Mesendoderm (in vitro differentiated cells): ENCODE data around the gene COPS9.

Experiments
- DNase-seq: peaks from one replicate; pipeline ENCODE4 v3.0.0; 2013
- H2AK5ac ChIP-seq: 2 replicates; pipeline ENCODE4 v1.6.1; 2013; ENCODE audit warnings: low read length, inconsistent platforms
- H2BK120ac ChIP-seq: 2 replicates; pipeline ENCODE4 v1.6.1; 2013; ENCODE audit warnings: low read depth, mild to moderate bottlenecking, low read length, moderate library complexity, mixed read lengths
- H2BK15ac ChIP-seq: replicated peaks from 2 replicates; pipeline ENCODE4 v1.6.1; 2013; ENCODE audit warnings: low read depth, mild to moderate bottlenecking, moderate library complexity
- H2BK5ac ChIP-seq: 2 replicates; pipeline ENCODE4 v1.6.1; 2013; ENCODE audit warnings: low read length, inconsistent platforms
- H3K18ac ChIP-seq: 2 replicates; pipeline ENCODE4 v1.6.1; 2013; ENCODE audit warnings: mild to moderate bottlenecking, low read length, mixed read lengths
- H3K23ac ChIP-seq: one replicate; pipeline ENCODE4 v1.6.1; 2013; ENCODE audit warnings: low read length
- H3K27ac ChIP-seq: 2 replicates; pipeline ENCODE4 v1.5.1; 2013; ENCODE audit warnings: low read depth, mild to moderate bottlenecking, inconsistent platforms, low read length, moderate library complexity
- H3K27me3 ChIP-seq: 2 replicates; pipeline ENCODE4 v1.6.1; 2013; ENCODE audit warnings: low read length, control low read depth, mild to moderate bottlenecking, inconsistent platforms; ENCODE audit not compliant: insufficient read depth, poor library complexity
- H3K36me3 ChIP-seq: 2 replicates; pipeline ENCODE4 v1.6.1; 2013; ENCODE audit warnings: low read length, inconsistent platforms; ENCODE audit not compliant: control insufficient read depth, insufficient read depth
- H3K4ac ChIP-seq: one replicate; pipeline ENCODE4 v1.6.1; 2013; ENCODE audit warnings: low read depth, mild to moderate bottlenecking, low read length, moderate library complexity
- H3K4me1 ChIP-seq: 2 replicates; pipeline ENCODE4 v1.6.1; 2013; ENCODE audit warnings: low read depth, low read length, inconsistent platforms; ENCODE audit not compliant: control insufficient read depth
- H3K4me2 ChIP-seq: 2 replicates; pipeline ENCODE4 v1.6.1; 2013; ENCODE audit warnings: low read length
- H3K4me3 ChIP-seq: 2 replicates; pipeline ENCODE4 v1.5.1; 2013; ENCODE audit warnings: mild to moderate bottlenecking, low read length
- H3K56ac ChIP-seq: one replicate; pipeline ENCODE4 v1.6.1; 2013; ENCODE audit warnings: low read length
- H3K79me1 ChIP-seq: 2 replicates; pipeline ENCODE4 v1.6.1; 2013; ENCODE audit warnings: low read length, inconsistent platforms
- H3K79me2 ChIP-seq: 2 replicates; pipeline ENCODE4 v1.6.1; 2013; ENCODE audit warnings: mild to moderate bottlenecking, low read length; ENCODE audit not compliant: control insufficient read depth, insufficient read depth
- H3K9ac ChIP-seq: 2 replicates; pipeline ENCODE4 v1.6.1; 2013; ENCODE audit warnings: low read length, inconsistent platforms
- H4K5ac ChIP-seq: one replicate; pipeline ENCODE4 v1.6.1; 2013; ENCODE audit warnings: low read length
- H4K8ac ChIP-seq: one replicate; pipeline ENCODE4 v1.6.1; 2013; ENCODE audit warnings: low read depth, mild to moderate bottlenecking, control low read depth, low read length, moderate library complexity
- WGBS: extraction: QIAGEN DNeasy Blood & Tissue Kit; methylation state at CpG from one replicate; pipeline ENCODE4 v1.1.7; 2013; ENCODE audit warnings: low lambda C conversion rate, missing lambda C conversion rate; ENCODE audit not compliant: insufficient coverage; ENCODE audit errors: extremely low coverage; 5-methylcytosine and 5-hydroxymethylcytosine counted together

Gene COPS9

DNA sequence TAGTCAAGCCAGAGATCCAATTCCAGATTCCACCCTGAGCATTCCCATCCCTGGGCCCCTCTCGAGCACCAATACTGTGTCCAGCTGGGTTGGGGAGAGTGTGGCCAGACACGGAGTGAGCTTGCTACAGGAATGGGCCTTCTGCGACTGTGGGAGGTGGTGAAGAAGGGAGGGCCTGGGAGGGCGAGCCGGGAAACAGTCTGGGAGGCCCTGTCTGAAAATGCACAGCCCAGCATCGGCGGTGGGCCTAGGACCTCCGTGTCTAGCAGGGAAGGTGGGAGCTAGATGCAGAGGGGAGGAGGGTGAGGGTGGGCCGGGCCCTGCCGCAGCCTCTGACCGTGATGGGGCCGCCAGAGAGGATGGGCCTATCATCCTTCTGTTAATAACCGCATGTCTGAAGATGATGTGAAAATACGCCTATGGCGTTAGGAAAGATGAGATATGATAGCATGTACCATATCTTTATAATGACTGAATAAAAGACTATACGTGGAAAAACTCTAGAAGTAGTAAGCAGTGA lies 6.2 kb upstream of the COPS9 start:
- Histone ChIP-seq H3K36me3 (no peaks in the 10 kb centered on the region), H3K4me3 (no peak overlapping the region), H3K4me2 (no peak overlapping the region), H4K8ac (no peak overlapping the region), H3K9ac (no peak overlapping the region), H3K18ac (no peak overlapping the region), H3K56ac (no peak overlapping the region), H3K4me1 (no peaks in the 10 kb centered on the region), H2AK5ac (no peak overlapping the region), H3K27me3 (no peaks in the 10 kb centered on the region), H2BK5ac (no peak overlapping the region), H4K5ac (no peak overlapping the region), H3K23ac (no peak overlapping the region), H3K79me1 (no peaks in the 10 kb centered on the region), H2BK120ac (no peak overlapping the region), H3K79me2 (no peaks in the 10 kb centered on the region), H2BK15ac (no peak overlapping the region), H3K4ac (no peak overlapping the region), H3K27ac (no peak overlapping the region)
- no CpG with 5 or more reads among the region's 16 CpGs for WGBS
- DNase-seq = no peak

DNA sequence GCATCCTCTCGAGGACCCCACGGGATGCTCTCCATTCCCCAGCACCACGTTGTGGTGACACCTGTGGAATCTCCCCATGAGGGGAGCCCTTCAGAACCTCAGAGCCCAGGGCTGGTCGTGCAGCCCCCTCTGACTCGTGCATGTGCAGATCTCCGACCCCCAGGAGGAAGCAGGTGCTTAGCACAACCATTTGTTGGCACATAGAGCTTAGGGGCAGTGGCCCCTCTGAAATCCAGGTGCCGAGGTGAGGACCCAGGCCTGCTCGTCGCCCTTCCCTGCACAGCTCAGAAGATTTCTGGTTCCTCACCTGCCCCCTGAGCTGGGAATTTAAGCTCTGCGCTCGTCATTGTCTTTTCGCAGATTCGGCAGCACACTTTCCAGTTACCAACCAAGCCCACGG lies 5.6 kb upstream of the COPS9 start:
- Histone ChIP-seq H3K18ac (no peak overlapping the region), H3K23ac (no peak overlapping the region), H2BK15ac (no peak overlapping the region), H4K8ac (no peak overlapping the region), H3K9ac (no peak overlapping the region), H3K79me2 (no peaks in the 10 kb centered on the region), H2AK5ac (no peak overlapping the region), H3K4me2 (no peak overlapping the region), H4K5ac (no peak overlapping the region), H3K36me3 (no peaks in the 10 kb centered on the region), H2BK5ac (no peak overlapping the region), H3K27me3 (no peaks in the 10 kb centered on the region), H3K27ac (no peak overlapping the region), H2BK120ac (no peak overlapping the region), H3K4me1 (no peaks in the 10 kb centered on the region), H3K79me1 (no peaks in the 10 kb centered on the region), H3K4me3 (no peak overlapping the region), H3K4ac (no peak overlapping the region), H3K56ac (no peak overlapping the region)
- WGBS = no CpG with 5 or more reads among the region's 14 CpGs
- no peak for DNase-seq

GRCh38 chr2:240140920-240141319 lies 4.8 kb upstream of the COPS9 start:
- no peak overlapping the region for H4K8ac ChIP-seq
- no peak overlapping the region for H3K23ac ChIP-seq
- no peaks in the 10 kb centered on the region for H3K79me1 ChIP-seq
- H3K4me1 ChIP-seq = no peaks in the 10 kb centered on the region
- H3K36me3 ChIP-seq = no peaks in the 10 kb centered on the region
- no peak overlapping the region for H4K5ac ChIP-seq
- H3K27ac ChIP-seq = no peak overlapping the region
- DNase-seq = no peak
- H3K79me2 ChIP-seq = no peaks in the 10 kb centered on the region
- no peak overlapping the region for H2BK120ac ChIP-seq
- no peak overlapping the region for H3K4me2 ChIP-seq
- no peak overlapping the region for H3K56ac ChIP-seq
- H2BK5ac ChIP-seq = no peak overlapping the region
- H3K27me3 ChIP-seq = no peaks in the 10 kb centered on the region
- no peak overlapping the region for H2BK15ac ChIP-seq
- no peak overlapping the region for H2AK5ac ChIP-seq
- no CpG with 5 or more reads among the region's 11 CpGs for WGBS
- H3K18ac ChIP-seq = no peak overlapping the region
- H3K4ac ChIP-seq = no peak overlapping the region
- H3K9ac ChIP-seq = no peak overlapping the region
- H3K4me3 ChIP-seq = no peak overlapping the region

DNA sequence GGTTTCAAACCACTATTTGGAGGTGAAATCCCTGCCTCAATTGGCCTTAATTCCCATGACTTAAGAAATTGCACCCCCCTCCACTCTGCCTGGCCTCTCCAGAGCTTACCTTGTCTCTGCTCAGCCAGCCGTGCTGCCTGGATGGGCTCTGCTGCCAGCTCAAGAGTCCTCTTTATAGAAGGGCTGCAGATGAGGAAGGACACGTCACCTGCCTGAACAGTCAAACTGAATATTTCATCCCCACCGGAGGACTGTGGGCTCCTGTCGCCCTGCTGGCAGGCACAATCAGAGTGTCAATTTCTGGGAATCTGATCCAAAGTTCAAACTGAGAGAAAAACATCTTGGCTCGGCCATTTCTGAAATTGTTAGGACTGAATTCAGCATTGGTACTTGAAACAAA lies 4.4 kb upstream of the COPS9 start, which contains the start of gene OTOS:
OTOS (minus strand) TSS at position 148 of the 400 bp plus-strand sequence. CDS start 332 bp downstream, outside the sequence.
- no peak for DNase-seq
- no peaks in the 10 kb centered on the region for H3K4me1 ChIP-seq
- no peak within 1 kb of the TSS for H3K56ac ChIP-seq
- H3K18ac ChIP-seq = no peak within 1 kb of the TSS
- H3K79me2 ChIP-seq = peaks cover 4% of the 10 kb centered on the region
- H2AK5ac ChIP-seq = no peak within 1 kb of the TSS
- no peak within 1 kb of the TSS for H4K8ac ChIP-seq
- no peak within 1 kb of the TSS for H2BK15ac ChIP-seq
- no peak within 1 kb of the TSS for H2BK5ac ChIP-seq
- no peak within 1 kb of the TSS for H2BK120ac ChIP-seq
- H4K5ac ChIP-seq = no peak within 1 kb of the TSS
- H3K4ac ChIP-seq = no peak within 1 kb of the TSS
- H3K4me3 ChIP-seq = no peak within 1 kb of the TSS
- H3K4me2 ChIP-seq = no peak within 1 kb of the TSS
- no peaks in the 10 kb centered on the region for H3K27me3 ChIP-seq
- peaks cover 1% of the 10 kb centered on the region for H3K79me1 ChIP-seq
- H3K36me3 ChIP-seq = no peaks in the 10 kb centered on the region
- no peak within 1 kb of the TSS for H3K27ac ChIP-seq
- no peak within 1 kb of the TSS for H3K23ac ChIP-seq
- no CpG with 5 or more reads among the region's 5 CpGs for WGBS
- H3K9ac ChIP-seq = no peak within 1 kb of the TSS

GRCh38 chr2:240139666-240140393 lies 3.7 kb upstream of the COPS9 start:
- no peak overlapping the region for H3K27ac ChIP-seq
- no peak overlapping the region for H2BK120ac ChIP-seq
- WGBS = no CpG with 5 or more reads among the region's 14 CpGs
- no peak overlapping the region for H2BK15ac ChIP-seq
- H3K18ac ChIP-seq = no peak overlapping the region
- no peak overlapping the region for H3K4me3 ChIP-seq
- no peaks in the 10 kb centered on the region for H3K36me3 ChIP-seq
- peaks cover 5% of the 10 kb centered on the region for H3K4me1 ChIP-seq
- H2BK5ac ChIP-seq = no peak overlapping the region
- DNase-seq = no peak
- no peak overlapping the region for H3K9ac ChIP-seq
- H3K79me1 ChIP-seq = peaks cover 8% of the 10 kb centered on the region
- H3K4ac ChIP-seq = no peak overlapping the region
- H3K27me3 ChIP-seq = no peaks in the 10 kb centered on the region
- H4K8ac ChIP-seq = no peak overlapping the region
- peaks cover 11% of the 10 kb centered on the region for H3K79me2 ChIP-seq
- H3K56ac ChIP-seq = no peak overlapping the region
- H2AK5ac ChIP-seq = no peak overlapping the region
- H3K4me2 ChIP-seq = no peak overlapping the region
- no peak overlapping the region for H3K23ac ChIP-seq
- H4K5ac ChIP-seq = no peak overlapping the region
